Measurements from ENCODE around the gene INMT.
A peak's percentile ranks its signal among the peaks of the same experiment; 100 is the strongest.
"Not testable (repeated sequence)": the region's sequence is repeated elsewhere in the genome, so short reads cannot be mapped to it uniquely, and the experiment has no call there.

INMT gene

GRCh38 chr7:30751696-30752273 lies at the start of gene INMT:
Gene INMT, plus strand, starts transcription at chr7:30752135. Its CDS starts 16 bp downstream, at chr7:30752151.
- DNase-seq: no peak

DNA sequence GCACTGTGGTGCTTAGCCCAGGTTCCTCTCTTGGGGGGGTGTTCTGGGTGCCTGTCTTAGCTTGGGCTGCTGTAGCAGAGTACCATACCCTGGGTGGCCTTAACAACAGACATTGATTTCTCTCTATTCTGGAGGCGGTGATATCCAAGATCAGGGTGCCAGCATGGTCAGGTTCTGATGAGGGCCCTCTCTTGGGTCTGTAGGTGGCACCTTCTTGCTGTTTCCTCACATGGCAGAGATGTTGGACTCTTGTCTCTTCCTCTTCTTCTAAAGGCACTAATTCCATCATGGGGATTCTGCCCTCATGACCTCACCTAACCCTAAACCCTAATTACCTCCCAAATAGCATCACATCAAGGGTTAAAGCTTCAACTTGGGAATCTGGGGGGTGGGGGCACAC lies 49.7 kb upstream of the INMT start:
- DNase-seq: peak; percentile 22 to 35 (median 25)

DNA sequence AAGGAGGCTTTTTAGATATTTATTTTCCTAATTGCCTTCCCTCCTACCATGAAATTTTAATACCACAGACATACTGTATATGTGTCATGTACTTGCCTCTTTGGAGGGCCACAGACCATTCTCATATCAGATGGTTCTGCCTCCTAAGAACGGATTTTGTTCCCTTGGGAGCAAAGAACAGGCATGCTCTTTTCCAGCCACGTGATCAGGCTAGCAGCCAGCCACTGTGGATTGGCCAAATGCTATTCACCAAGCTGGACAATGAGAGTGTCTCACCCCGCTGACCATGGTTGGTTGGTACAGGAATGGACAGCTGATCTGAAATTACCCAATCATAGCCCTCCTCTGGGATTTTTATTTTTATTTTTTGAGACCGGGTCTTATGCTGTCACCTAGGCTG lies 48.2 kb upstream of the INMT start:
- DNase-seq: no peak

GRCh38 chr7:30705008-30705407 lies 46.9 kb upstream of the INMT start:
- no peak for DNase-seq

GRCh38 chr7:30705596-30705995 lies 46.3 kb upstream of the INMT start:
- DNase-seq: no peak

DNA sequence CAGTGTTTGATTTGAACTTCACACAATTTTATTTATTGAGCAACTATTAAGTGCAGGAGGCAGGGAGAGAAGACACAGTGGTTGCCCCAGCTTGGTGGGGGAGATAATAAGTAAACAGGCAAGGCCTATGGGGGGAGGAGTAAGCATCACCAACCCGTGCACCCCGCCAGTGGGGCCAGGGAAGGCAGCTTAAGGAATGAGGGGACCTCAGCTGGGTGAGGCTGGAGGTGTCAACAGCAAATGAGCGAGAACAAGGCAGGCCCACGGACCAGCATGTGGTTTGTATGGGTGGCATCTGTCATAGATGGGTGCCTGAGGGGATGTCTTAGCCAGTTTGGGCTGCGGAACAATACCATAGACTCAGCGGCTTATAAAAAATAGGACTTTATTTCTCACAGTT lies 45.6 kb upstream of the INMT start:
- no peak for DNase-seq

DNA sequence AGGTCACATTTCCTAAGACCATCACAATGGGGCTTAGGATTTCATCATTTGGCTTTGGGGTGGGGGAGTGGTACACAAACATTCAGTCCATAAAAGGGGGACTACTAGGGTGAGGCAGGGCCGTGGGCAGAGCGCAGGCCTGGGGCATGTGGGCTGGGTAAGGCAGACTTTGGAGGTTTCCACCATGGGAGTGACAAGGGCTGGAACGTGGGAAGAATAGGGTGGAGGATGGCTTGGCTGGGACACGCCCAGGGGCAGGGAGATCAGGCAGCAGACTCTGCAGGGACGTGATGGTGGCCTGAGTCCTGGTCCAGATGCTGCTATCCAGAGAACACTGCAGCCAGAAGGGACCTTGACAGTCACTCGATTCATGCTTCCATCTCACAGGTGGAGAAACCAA lies 45.0 kb upstream of the INMT start:
- DNase-seq: no peak

DNA sequence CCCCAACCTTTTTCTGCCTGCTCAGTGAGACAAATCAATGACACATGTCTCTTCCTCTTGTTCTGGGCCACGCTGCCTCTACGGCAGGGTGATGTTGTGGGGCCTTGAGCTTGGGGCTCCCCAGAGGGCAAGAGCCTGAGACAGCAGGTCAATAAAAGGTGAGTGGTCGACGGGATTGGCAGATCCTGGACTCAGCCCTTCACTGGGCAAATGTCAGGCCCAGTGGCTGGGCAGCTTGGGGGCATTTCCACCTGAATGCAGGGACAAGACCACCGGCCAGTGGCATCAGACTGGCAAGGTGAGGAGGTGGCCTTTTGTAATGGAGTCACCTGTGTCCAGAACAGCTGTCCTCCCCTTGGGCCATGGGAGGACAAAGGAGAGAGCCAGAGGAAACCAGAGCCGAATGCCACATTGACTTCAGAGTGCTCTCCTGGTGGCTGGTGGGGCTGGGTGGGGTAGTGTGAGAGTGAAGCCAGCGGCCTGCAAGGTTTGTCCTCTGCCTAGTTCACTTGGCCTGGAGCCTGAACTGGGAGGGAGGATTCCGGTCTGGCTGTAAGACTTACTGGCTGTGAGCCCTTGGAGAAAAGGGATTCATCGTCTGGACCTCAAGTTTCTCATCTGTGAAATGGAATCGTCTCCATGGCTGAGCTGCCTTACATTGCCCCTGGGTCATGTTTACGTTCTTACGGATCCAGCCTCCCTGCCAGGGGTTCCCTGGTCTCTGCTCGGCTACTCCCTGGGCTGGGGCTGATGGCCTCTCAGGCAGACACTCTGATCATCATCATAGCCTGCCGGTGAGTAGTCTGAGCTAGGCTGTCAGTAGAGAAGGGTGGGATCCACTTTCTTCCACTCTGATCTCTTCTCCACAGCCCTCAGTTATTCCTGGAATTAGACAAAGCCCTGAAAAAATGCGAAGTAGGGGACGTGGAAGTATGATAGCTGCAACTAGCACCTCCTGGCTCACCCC lies 44.3 kb upstream of the INMT start:
- DNase-seq: no peak

DNA sequence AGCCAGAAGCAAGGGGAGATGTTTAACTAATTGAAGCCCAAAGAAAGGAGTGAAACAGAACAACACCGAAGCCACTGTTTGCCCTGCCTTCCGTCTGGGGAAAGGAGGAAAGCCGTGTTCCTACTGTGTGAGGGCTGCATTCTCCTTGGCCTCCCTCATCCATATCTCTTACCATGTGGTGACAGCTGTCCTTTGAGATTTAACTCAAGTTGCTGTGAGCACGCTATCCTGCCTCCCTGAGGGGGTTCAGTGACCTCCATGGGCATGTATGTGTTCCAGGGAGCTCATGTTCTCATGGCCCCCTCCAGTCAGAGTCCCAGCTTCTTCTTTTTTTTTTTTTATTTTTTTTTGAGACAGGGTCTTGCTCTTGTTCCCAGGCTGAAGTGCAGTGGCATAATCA lies 43.5 kb upstream of the INMT start:
- DNase-seq: no peak

DNA sequence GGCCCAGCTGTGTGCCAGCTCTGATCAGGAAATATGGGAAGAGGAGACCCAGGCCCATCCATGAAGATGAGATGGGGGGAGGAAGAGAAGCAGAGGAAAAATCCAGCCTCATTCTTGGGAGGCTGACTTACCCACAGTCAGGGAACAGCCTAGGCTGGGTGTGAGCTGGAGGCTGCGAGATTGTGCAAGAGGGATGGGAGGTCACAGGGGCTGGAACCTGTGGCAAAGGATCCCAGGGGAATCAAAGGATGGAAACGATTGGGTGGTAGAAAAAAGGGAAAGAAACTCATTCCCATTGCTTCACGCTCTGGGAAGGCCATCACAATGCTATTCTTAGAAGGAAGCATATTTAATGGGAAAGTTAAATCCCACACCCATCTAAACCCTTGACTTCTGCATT lies 43.0 kb upstream of the INMT start:
- no peak for DNase-seq

DNA sequence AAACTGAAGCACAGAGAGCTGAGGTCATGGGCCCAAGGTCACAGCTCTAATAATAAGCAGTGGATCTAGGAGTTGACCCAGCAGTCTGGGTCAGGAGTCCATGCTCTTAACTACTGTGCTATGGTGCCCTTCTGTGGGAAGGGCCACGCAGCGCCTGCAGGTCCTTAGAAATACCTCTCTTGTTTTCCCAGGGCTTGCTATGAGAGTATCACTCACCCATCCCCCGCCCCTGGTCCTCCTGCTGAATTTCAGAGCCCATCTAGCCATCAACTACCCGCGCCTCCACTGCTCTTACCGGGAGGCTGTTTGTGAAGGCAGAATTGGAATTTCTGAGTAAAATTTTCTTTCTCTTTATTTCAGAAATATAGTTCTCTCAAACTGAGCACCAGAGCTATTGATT lies 42.4 kb upstream of the INMT start:
- no peak for DNase-seq

- no peak for DNase-seq
Measured at GRCh38 chr7:30710669-30711068, 41.3 kb upstream of the INMT start.

DNA sequence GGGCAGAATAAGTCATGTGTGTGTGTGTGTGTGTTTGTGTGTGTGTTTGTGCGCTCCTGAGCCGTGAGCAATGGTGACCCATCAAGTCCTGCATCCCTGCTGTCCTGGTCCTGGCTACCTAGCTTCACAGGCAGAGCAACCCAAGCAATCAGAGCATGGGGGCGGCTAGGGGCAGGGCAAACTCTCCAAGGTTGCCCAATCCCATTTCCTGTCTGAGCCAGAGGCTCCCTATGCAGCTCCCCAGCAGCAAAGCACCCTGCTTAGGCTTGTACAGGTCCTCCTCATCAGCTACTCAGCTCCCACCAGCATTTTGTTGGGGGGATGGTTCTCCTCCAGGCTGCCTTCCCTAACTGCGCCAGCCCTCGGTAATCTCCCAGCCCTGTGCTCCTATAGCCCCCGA lies 38.5 kb upstream of the INMT start:
- DNase-seq: peak; percentile 38 to 56 (median 41)

DNA sequence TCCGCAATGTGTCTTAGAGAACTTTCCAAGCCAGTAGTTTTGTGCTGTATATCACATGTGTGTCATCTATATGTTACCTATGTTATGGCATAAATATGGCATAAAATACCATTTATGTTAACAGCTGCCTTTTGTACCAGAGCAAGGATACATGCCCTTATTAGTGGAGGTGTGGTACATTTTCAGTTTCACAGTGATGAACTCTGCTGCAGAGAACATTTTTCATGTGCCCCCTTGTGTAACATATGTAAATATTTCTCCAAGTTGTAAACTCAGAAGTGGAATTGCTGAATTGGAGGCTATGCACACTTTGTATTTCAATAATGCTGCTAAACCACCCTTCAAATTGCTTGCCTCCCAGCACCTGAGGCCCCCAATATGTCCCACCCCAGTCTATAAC lies 37.8 kb upstream of the INMT start:
- no peak for DNase-seq

DNA sequence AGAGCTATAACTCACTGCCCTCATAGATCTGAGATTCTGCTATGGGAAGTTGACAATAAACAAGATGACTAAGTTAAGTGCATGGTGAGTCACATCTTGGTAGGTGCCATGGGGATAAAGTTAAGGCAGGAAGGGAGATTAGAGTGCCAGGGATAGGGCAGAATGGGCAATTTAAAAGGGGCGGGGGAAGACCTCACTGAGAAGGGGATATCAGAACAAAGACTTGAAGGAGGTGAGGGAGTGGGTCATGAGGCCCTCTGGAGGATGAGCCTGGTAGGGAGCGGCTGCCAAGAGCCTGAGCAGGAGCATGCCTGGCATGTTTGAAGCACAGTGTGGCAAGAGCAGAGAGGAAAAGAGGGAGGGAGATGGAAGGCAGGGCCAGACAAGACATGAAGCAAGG lies 34.8 kb upstream of the INMT start:
- DNase-seq: peak in 1 of 3 donors; percentile 6

GRCh38 chr7:30719434-30719833 lies 32.5 kb upstream of the INMT start:
- DNase-seq: not testable (repeated sequence)

- DNase-seq: no peak
Measured at GRCh38 chr7:30721211-30721610, 30.7 kb upstream of the INMT start.

DNA sequence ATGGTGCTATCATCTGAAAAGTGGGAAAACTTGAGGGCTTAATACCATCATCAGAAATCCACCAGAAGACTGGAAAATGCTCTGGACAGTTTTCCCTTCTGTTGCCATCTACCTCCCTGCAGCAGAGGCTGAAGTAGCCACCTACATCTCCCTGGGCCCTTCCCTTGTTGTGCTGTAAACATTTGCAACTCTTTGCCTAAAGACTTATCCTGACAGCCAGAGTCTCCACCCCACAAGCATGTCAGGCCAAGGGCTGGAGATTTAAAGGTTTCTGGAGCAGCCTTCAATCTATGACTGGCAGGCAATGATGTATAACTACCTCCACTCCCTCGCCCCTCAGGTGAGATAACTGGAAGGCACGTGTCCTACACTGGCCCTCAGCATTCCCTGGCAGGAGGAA lies 29.7 kb upstream of the INMT start:
- DNase-seq: no peak

DNA sequence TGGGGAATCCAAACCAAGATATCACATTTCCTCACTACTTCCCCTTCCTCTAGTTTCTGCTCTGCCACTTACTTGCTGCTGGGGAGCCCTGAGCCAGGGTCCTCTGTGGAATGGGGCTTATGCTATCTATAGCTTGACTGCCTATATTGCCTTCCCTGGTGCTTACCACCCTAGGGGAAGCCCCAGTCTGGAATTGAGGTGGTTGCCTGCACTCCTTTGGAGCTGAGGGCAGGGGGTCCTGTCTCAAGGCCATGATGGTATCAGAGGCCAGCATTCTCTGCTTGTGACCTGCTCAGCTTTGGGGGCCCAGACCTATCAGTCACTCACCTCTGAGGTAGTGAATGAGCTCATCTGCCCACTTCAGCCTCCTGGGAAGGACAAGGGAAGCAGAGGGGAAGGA lies 29.3 kb upstream of the INMT start:
- no peak for DNase-seq

GRCh38 chr7:30723776-30724175 lies 28.2 kb upstream of the INMT start:
- no peak for DNase-seq

DNA sequence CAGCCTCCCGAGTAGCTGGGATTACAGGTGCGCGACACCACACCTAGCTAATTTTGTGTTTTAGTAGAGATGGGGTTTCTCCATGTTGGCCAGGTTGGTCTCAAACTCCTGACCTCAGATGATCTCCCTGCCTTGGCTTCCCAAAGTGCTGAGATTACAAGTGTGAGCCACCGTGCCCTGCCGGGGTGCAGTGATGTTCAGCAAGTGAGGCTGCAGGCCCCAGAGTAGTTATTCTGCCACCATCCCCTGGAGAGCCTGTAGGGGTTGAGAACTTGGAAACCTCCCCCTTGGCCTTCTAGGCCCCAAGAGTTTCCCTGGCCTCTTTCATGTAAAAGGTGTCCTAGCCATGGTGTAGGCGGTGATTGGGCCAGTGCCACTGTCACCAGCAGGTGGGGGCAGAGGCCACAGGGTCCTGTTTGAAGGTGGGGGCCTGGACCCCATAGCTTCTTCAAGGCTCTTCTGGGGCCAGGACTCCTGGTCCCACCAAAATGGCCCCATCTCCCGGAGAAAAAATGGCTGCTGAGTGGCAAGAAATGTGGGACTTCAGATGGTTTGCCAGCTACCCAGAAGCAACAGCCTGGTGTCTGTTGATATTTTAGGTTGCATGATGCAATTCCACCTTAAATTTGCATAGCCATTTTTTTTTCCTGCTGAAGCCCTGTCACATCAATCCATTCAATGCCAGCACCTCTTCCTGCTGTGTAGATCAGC lies 25.5 kb upstream of the INMT start:
- no peak for DNase-seq

GRCh38 chr7:30727061-30727945 lies 24.6 kb upstream of the INMT start:
- DNase-seq: no peak

DNA sequence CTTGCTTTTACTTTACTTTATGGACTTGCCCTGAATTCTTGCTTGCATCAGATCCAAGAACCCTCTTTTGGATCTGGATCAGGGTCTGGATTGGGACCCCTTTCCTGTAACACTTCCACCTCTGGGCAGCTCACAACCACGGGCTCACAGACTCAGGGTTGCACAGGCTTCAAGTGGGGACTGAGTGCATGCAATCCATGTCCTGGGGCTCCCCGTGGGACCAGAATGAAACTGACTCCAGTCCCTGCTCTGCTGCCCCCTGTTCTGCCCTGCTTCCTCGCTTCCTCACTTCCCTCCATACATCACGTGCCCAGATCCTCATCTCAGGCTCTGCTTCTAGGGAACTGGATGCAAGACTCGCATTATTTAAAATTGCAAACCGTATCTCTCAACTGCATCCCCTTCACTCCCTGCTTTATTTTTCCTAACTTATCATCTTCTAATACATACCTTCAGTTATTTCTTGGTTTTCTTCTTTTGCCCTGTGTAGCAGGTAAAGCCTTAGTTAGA lies 23.3 kb upstream of the INMT start:
- DNase-seq: no peak
